K562 (cell line): Measurements from ENCODE around the gene KLK14. TPM values are rescaled to one million over a fixed set of nuclear protein-coding genes. Genes with fewer than 3 reads are reported as not detected.

Experiments
- DMBX1 ChIP-seq: fragments of 250-450 bp; sonication (Bioruptor Pico); IDR thresholded peaks from 2 replicates; pipeline ENCODE4 v1.8.0; 2022; ENCODE audit warnings: inconsistent platforms, mild to moderate bottlenecking, moderate library complexity, borderline replicate concordance
- FOXO4 ChIP-seq: fragments of 450-650 bp; formaldehyde crosslinking; IDR thresholded peaks from 2 replicates; pipeline ENCODE4 v1.4.0; 2020; ENCODE audit warnings: mild to moderate bottlenecking, moderate library complexity
- JUN ChIP-seq, 2 experiments: sonication (generic) in 1 of 2; formaldehyde crosslinking in 1 of 2; IDR thresholded peaks; 2 replicates each; pipeline versions ENCODE4 v1.6.1 to v1.8.0; 2012 to 2022; ENCODE audit warnings: borderline replicate concordance in 2 of 2, mild to moderate bottlenecking in 2 of 2, improper control_type of control experiment in 1 of 2, low read depth in 1 of 2, low read length in 1 of 2, missing genetic modification reagents in 1 of 2
- RB1 ChIP-seq: fragments of 450-650 bp; IDR thresholded peaks from 2 replicates; pipeline ENCODE4 v1.6.1; 2017; ENCODE audit warnings: low read depth, mild to moderate bottlenecking
- RBFOX2 ChIP-seq: fragments of 200-400 bp; formaldehyde crosslinking; IDR thresholded peaks from 2 replicates; pipeline ENCODE4 v1.6.1; 2017; ENCODE audit warnings: low read depth, mild to moderate bottlenecking, low read length, moderate library complexity
- USF1 ChIP-seq: sonication (generic); formaldehyde crosslinking; IDR thresholded peaks from 2 replicates; pipeline ENCODE4 v1.9.0; 2022; ENCODE audit warnings: mild to moderate bottlenecking, missing genetic modification reagents
- ZBTB11 ChIP-seq, 3 experiments: fragments of 200-800 bp in 1 of 3; fragments of 250-450 bp in 1 of 3; fragments of 450-650 bp in 1 of 3; sonication (Bioruptor Pico) in 1 of 3; sonication (Bioruptor generic) in 1 of 3; formaldehyde crosslinking in 1 of 3; IDR thresholded peaks; 2 replicates each; pipeline versions ENCODE4 v1.6.1 to v1.8.0; 2016 to 2022; ENCODE audit warnings: mild to moderate bottlenecking in 2 of 3, missing genetic modification characterization in 2 of 3, missing compliant biosample characterization in 1 of 3, moderate library complexity in 1 of 3
- ZNF707 ChIP-seq: fragments of 250-450 bp; sonication (Bioruptor Pico); conservative IDR thresholded peaks from 2 replicates; pipeline ENCODE4 v1.8.0; 2022; ENCODE audit warnings: inconsistent platforms, mild to moderate bottlenecking, moderate library complexity
- polyA plus RNA-seq, 8 experiments: library from polyadenylated mRNA; depleted of rRNA in 4 of 8; stranded (reverse) in 5 of 8; unstranded in 3 of 8; fragments of >200 nt; fragmentation: Nextera tagmentation in 2 of 8; fragmentation: Illumina TruSeq in 1 of 8; extraction: Ambion mirVana in 2 of 8; extraction: Trizol in 1 of 8; gene quantifications; 2 replicates each; pipeline versions ENCODE4 v1.2.1 to v1.2.3, GENCODE V29; 2011 to 2014; ENCODE audit warnings: inconsistent platforms in 1 of 8, missing spikeins in 1 of 8
- total RNA-seq, 7 experiments: library from RNA; depleted of rRNA in 6 of 7; stranded (reverse); fragments of >200 nt in 6 of 7; fragmentation: Illumina TruSeq in 2 of 7; extraction: Trizol in 2 of 7; gene quantifications; 2 replicates each; pipeline versions ENCODE4 v1.2.1 to v1.2.3, GENCODE V29; 2011 to 2021; ENCODE audit warnings: low replicate concordance in 1 of 7

KLK14 gene
- total and polyA plus RNA-seq, 9 of the 15 experiments (the other 6 are each of a cell fraction or from before 2014, with no cell fraction given): not detected

- TF ChIP-seq ZNF707 (CRISPR knock-in tag) (no peak), FOXO4 (CRISPR knock-in tag) (no peak), ZBTB11 (CRISPR knock-in tag; IDR thresholded peaks at IDR 0.05) (no peak), JUN (IDR thresholded peaks at IDR 0.05; ENCODE audit: borderline replicate concordance, low read depth, low read length) (no peak), JUN (CRISPR knock-in tag; IDR thresholded peaks at IDR 0.05; ENCODE audit: borderline replicate concordance) (no peak), DMBX1 (CRISPR knock-in tag) (no peak), USF1 (no peak), RBFOX2 (no peak), RB1 (peak; percentile 11; the same call in 1 of the 2 replicates)
Observed at GRCh38 chr19:51107406-51108065, 24.8 kb upstream of the KLK14 start (continued).
